HepG2 (cell line): ENCODE results near the gene CCDC192. TPM values are rescaled to one million over a fixed set of nuclear protein-coding genes. Genes with fewer than 3 reads are reported as not detected.

Experiments used
- ATAC-seq: fragments of 200-7000 bp; cut with Tn5 transposase; 3 replicates; pipeline ENCODE4 v1.9.1; 2020; ENCODE audit warnings: mild to moderate bottlenecking, moderate library complexity
- BruUV-seq: library from RNA; stranded (reverse); fragments of 400-500 nt; replicated peaks from 2 replicates; lab custom pipeline; 2021; lab: Mats Ljungman, UMichigan
- CTCF ChIA-PET: fragments of 300-600 bp; formaldehyde crosslinking; extraction: SDS; loops from one replicate; lab custom pipeline; 2021; ENCODE audit warnings: low total read pairs, inconsistent platforms, low intra/inter-chr PET ratio; lab: Yijun Ruan, JAX
- POLR2A ChIA-PET: fragments of 350-600 bp; sonication (Branson Sonifier 250); formaldehyde crosslinking; loops from one replicate; lab custom pipeline; 2020; ENCODE audit warnings: antibody characterized with exemption, inconsistent platforms; lab: Yijun Ruan, JAX
- DNase-seq: peaks from one replicate; pipeline ENCODE4 v3.0.0-alpha.2; 2015; ENCODE audit warnings: low spot score
- FAIRE-seq: peaks from 3 replicates; lab custom pipeline; 2011; peaks lifted over from hg19 to GRCh38; lab: Jason Lieb, UNC
- H2AFZ ChIP-seq: one replicate; pipeline ENCODE4 v1.6.1; 2011; ENCODE audit warnings: low read length, inconsistent platforms
- H3K27ac ChIP-seq: fragments of 300-600 bp; 3 replicates; pipeline ENCODE4 v1.8.0; 2011; ENCODE audit warnings: mixed run types, mild to moderate bottlenecking, mixed read lengths, low read length, inconsistent platforms; ENCODE audit not compliant: insufficient read depth; ENCODE audit errors: extremely low read length
- H3K27me3 ChIP-seq, 2 experiments: fragments of 200-600 bp in 1 of 2; 2 replicates in 1 of 2; 3 replicates in 1 of 2; pipeline versions ENCODE4 v1.6.0 to v1.8.0; 2011; ENCODE audit warnings: low read length in 2 of 2, mild to moderate bottlenecking in 2 of 2, moderate library complexity in 2 of 2, inconsistent platforms in 1 of 2; ENCODE audit not compliant: insufficient read depth in 2 of 2, control insufficient read depth in 1 of 2
- H3K36me3 ChIP-seq, 2 experiments: fragments of 200-600 bp in 1 of 2; replicated peaks in 1 of 2; 2 replicates in 1 of 2; 3 replicates in 1 of 2; pipeline versions ENCODE4 v1.5.1 to v1.8.0; 2011; ENCODE audit warnings: low read length in 2 of 2, inconsistent platforms in 1 of 2; ENCODE audit not compliant: insufficient read depth in 2 of 2, control insufficient read depth in 1 of 2
- H3K4me1 ChIP-seq: 2 replicates; pipeline ENCODE4 v1.5.1; 2012; ENCODE audit warnings: low read length, inconsistent platforms; ENCODE audit not compliant: insufficient read depth
- H3K4me2 ChIP-seq: 2 replicates; pipeline ENCODE4 v1.6.0; 2011; ENCODE audit warnings: low read depth, low read length, inconsistent platforms
- H3K4me3 ChIP-seq, 3 experiments: fragments of 200-600 bp in 1 of 3; sonication (generic), shearing (Covaris generic) in 1 of 3; replicated peaks in 1 of 3; 2 replicates each; pipeline ENCODE4 v1.5.1; 2011 to 2016; ENCODE audit warnings: low read length in 3 of 3, inconsistent platforms in 2 of 3, low read depth in 2 of 3, mild to moderate bottlenecking in 2 of 3, control low read depth in 1 of 3, mixed read lengths in 1 of 3; ENCODE audit not compliant: insufficient read depth in 1 of 3
- H3K79me2 ChIP-seq: one replicate; pipeline ENCODE4 v1.6.1; 2011; ENCODE audit warnings: low read length, inconsistent platforms; ENCODE audit not compliant: insufficient read depth
- H3K9ac ChIP-seq: 2 replicates; pipeline ENCODE4 v1.6.0; 2011; ENCODE audit warnings: mild to moderate bottlenecking, low read depth, low read length, inconsistent platforms; ENCODE audit not compliant: insufficient read depth
- H3K9me3 ChIP-seq: 2 replicates; pipeline ENCODE4 v1.5.1; 2012; ENCODE audit warnings: mild to moderate bottlenecking, low read length
- H4K20me1 ChIP-seq: 2 replicates; pipeline ENCODE4 v1.6.0; 2011; ENCODE audit warnings: inconsistent platforms, mild to moderate bottlenecking, low read length, moderate library complexity; ENCODE audit not compliant: insufficient read depth
- ETV5 ChIP-seq: IDR thresholded peaks from 2 replicates; pipeline ENCODE4 v1.6.1; 2018; ENCODE audit warnings: missing biosample characterization, missing genetic modification reagents, inconsistent platforms, borderline replicate concordance
- FUBP1 ChIP-seq: sonication (generic); formaldehyde crosslinking; IDR thresholded peaks from 2 replicates; pipeline ENCODE4 v1.5.1; 2020; ENCODE audit warnings: missing genetic modification reagents, mild to moderate bottlenecking, borderline replicate concordance
- KDM5B ChIP-seq: sonication (generic); formaldehyde crosslinking; IDR thresholded peaks from 2 replicates; pipeline ENCODE4 v1.4.0; 2020; ENCODE audit warnings: missing genetic modification reagents, mild to moderate bottlenecking, borderline replicate concordance
- SALL1 ChIP-seq: sonication (generic); formaldehyde crosslinking; IDR thresholded peaks from 2 replicates; pipeline ENCODE4 v1.8.0; 2022; ENCODE audit warnings: mild to moderate bottlenecking, missing genetic modification reagents
- THYN1 ChIP-seq: sonication (generic); formaldehyde crosslinking; IDR thresholded peaks from 2 replicates; pipeline ENCODE4 v1.8.1; 2023; ENCODE audit warnings: low read depth, mild to moderate bottlenecking, moderate library complexity, missing genetic modification reagents, borderline replicate concordance
- ZBTB49 ChIP-seq: sonication (generic); formaldehyde crosslinking; IDR thresholded peaks from 2 replicates; pipeline ENCODE4 v1.4.0; 2020; ENCODE audit warnings: missing genetic modification reagents, borderline replicate concordance
- ZBTB7B ChIP-seq: sonication (generic); formaldehyde crosslinking; IDR thresholded peaks from 2 replicates; pipeline ENCODE4 v1.4.0; 2020; ENCODE audit warnings: missing genetic modification reagents
- ZNF512B ChIP-seq: sonication (generic); formaldehyde crosslinking; IDR thresholded peaks from 2 replicates; pipeline ENCODE4 v1.5.1; 2020; ENCODE audit warnings: missing genetic modification reagents, mild to moderate bottlenecking, borderline replicate concordance
- WGBS: methylation state at CpG from one replicate; pipeline ENCODE4 v1.1.6; 2017; ENCODE audit warnings: low lambda C conversion rate; 5-methylcytosine and 5-hydroxymethylcytosine counted together
- in situ Hi-C: cut with HindIII; loops from 2 replicates; pipeline ENCODE4 v1.10.0; 2017; ENCODE audit warnings: low pct_unique_long_range_greater_than_20kb; ENCODE audit not compliant: extremely low pct_ligation_motif_present
- intact Hi-C: fragments of 100-400 bp; cut with micrococcal nuclease; formaldehyde crosslinking; loops from one replicate; pipeline ENCODE4 v1.10.0; 2022; ENCODE audit not compliant: unreplicated experiment
- polyA plus RNA-seq, 8 experiments: library from polyadenylated mRNA; depleted of rRNA in 3 of 8; stranded (reverse) in 7 of 8; unstranded in 1 of 8; fragments of >200 nt; fragmentation: Illumina TruSeq in 4 of 8; extraction: Trizol in 4 of 8; gene quantifications; 2 replicates each; pipeline versions ENCODE4 v1.2.1 to v1.2.3, GENCODE V29; 2011 to 2016; ENCODE audit warnings: low read depth in 4 of 8, missing spikeins in 1 of 8, mixed read lengths in 1 of 8; ENCODE audit not compliant: insufficient read depth in 1 of 8
- total RNA-seq, 5 experiments: library from RNA; depleted of rRNA; stranded (reverse); fragments of >200 nt; fragmentation: Illumina TruSeq; extraction: Trizol; gene quantifications; 2 replicates each; pipeline ENCODE4 v1.2.3, GENCODE V29; 2016; ENCODE audit warnings: low read depth in 1 of 5

CCDC192 gene
- total and polyA plus RNA-seq, 2 of the 13 experiments (the other 11 are each of a cell fraction or from before 2014, with no cell fraction given): not detected

- in situ Hi-C loops (no loop called here), intact Hi-C loops (no loop called here)
- ATAC-seq: no peak
- no TSS peak for BruUV-seq
- H3K27ac ChIP-seq: no peak overlapping the region
- 32% methylated on average over 6 of the region's 6 CpGs for WGBS
- H3K9ac ChIP-seq: no peak overlapping the region
- CTCF ChIA-PET: no interaction called here
- no peak overlapping the region for H3K4me2 ChIP-seq
- no peaks in the 10 kb centered on the region for H3K79me2 ChIP-seq
- H3K9me3 ChIP-seq: no peaks in the 10 kb centered on the region
- no peak overlapping the region for H2AFZ ChIP-seq
- no peak overlapping the region for H3K4me3 ChIP-seq
- no peaks in the 10 kb centered on the region for H3K4me1 ChIP-seq
- no peak for FAIRE-seq
- POLR2A ChIA-PET: no interaction called here
- no peak for DNase-seq
- H3K27me3 ChIP-seq: no peaks in the 10 kb centered on the region
- H4K20me1 ChIP-seq: no peaks in the 10 kb centered on the region
- no peaks in the 10 kb centered on the region for H3K36me3 ChIP-seq
- TF ChIP-seq ZBTB49 (CRISPR knock-in tag) (no peak), KDM5B (no peak), THYN1 (CRISPR knock-in tag) (no peak), SALL1 (CRISPR knock-in tag) (no peak), ZBTB7B (CRISPR knock-in tag) (no peak), ZNF512B (CRISPR knock-in tag) (no peak), ETV5 (CRISPR knock-in tag) (no peak), FUBP1 (CRISPR knock-in tag) (no peak)
- TF ChIP-seq, all 625 proteins: peak for 0
These were observed 18.3 kb upstream of the CCDC192 start for GRCh38 chr5:127684726-127685467.
